ENCODE measurements around the gene NID1. TPM values are rescaled to one million over a fixed set of nuclear protein-coding genes. Genes with fewer than 3 reads are reported as not detected.
"Not testable (repeated sequence)": the region's sequence is repeated elsewhere in the genome, so short reads cannot be mapped to it uniquely, and the experiment has no call there.

Gene NID1
- total RNA-seq, 4 donors from 2014 or later, result 27.9 to 48.4 (median 32.3) TPM

- no peaks in the 10 kb centered on the region for H3K9me3 ChIP-seq
- H3K27me3 ChIP-seq, result no peaks in the 10 kb centered on the region
- H3K4me3 ChIP-seq, result no peak overlapping the region
- DNase-seq (ENCODE audit: low spot score in 2 of 2), result no peak
- H3K27ac ChIP-seq, result no peak overlapping the region
- H3K4me1 ChIP-seq, result peaks cover 16% of the 10 kb centered on the region
- WGBS, result 98% methylated on average over 3 of the region's 3 CpGs
- TF ChIP-seq, protein P1, sequence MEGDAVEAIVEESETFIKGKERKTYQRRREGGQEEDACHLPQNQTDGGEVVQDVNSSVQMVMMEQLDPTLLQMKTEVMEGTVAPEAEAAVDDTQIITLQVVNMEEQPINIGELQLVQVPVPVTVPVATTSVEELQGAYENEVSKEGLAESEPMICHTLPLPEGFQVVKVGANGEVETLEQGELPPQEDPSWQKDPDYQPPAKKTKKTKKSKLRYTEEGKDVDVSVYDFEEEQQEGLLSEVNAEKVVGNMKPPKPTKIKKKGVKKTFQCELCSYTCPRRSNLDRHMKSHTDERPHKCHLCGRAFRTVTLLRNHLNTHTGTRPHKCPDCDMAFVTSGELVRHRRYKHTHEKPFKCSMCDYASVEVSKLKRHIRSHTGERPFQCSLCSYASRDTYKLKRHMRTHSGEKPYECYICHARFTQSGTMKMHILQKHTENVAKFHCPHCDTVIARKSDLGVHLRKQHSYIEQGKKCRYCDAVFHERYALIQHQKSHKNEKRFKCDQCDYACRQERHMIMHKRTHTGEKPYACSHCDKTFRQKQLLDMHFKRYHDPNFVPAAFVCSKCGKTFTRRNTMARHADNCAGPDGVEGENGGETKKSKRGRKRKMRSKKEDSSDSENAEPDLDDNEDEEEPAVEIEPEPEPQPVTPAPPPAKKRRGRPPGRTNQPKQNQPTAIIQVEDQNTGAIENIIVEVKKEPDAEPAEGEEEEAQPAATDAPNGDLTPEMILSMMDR (IDR thresholded peaks at IDR 0.05), result no peak
- TF ChIP-seq EP300 (IDR thresholded peaks at IDR 0.05) (no peak), POLR2A (IDR thresholded peaks at IDR 0.05) (no peak), POLR2AphosphoS5 (IDR thresholded peaks at IDR 0.05) (no peak)
- peaks cover 5% of the 10 kb centered on the region for H3K36me3 ChIP-seq
Observed at GRCh38 chr1:236007781-236008180, 57.1 kb downstream of the NID1 start.

GRCh38 chr1:236003058-236003457 lies 61.8 kb downstream of the NID1 start:
- H3K4me3 ChIP-seq; H3K27me3 ChIP-seq; H3K9me3 ChIP-seq; DNase-seq (ENCODE audit: low spot score in 2 of 2); H3K27ac ChIP-seq; H3K36me3 ChIP-seq; H3K4me1 ChIP-seq: not testable (repeated sequence)
- 69% methylated on average over 9 of the region's 9 CpGs for WGBS

- Histone ChIP-seq H3K27me3 (no peaks in the 10 kb centered on the region), H3K36me3 (no peaks in the 10 kb centered on the region), H3K27ac (no peak overlapping the region), H3K4me3 (no peak overlapping the region), H3K9me3 (no peaks in the 10 kb centered on the region), H3K4me1 (peaks cover 6% of the 10 kb centered on the region)
- 92% methylated on average over 11 of the region's 11 CpGs for WGBS
- TF ChIP-seq POLR2AphosphoS5 (IDR thresholded peaks at IDR 0.05), result no peak
- TF ChIP-seq POLR2A (IDR thresholded peaks at IDR 0.05), result no peak
- no peak for TF ChIP-seq EP300 (IDR thresholded peaks at IDR 0.05)
- TF ChIP-seq, protein P1 (IDR thresholded peaks at IDR 0.05), result no peak
- DNase-seq (ENCODE audit: low spot score in 2 of 2), result no peak
Observed at GRCh38 chr1:236002572-236002971, 62.3 kb downstream of the NID1 start.

- no peak for DNase-seq (ENCODE audit: low spot score in 2 of 2)
- Histone ChIP-seq H3K4me3 (no peak overlapping the region), H3K27ac (no peak overlapping the region), H3K4me1 (peaks cover 6% of the 10 kb centered on the region), H3K9me3 (no peaks in the 10 kb centered on the region), H3K36me3 (no peaks in the 10 kb centered on the region), H3K27me3 (no peaks in the 10 kb centered on the region)
- WGBS, result 87% methylated on average over 7 of the region's 7 CpGs
- TF ChIP-seq EP300 (IDR thresholded peaks at IDR 0.05), result no peak
- no peak for TF ChIP-seq POLR2A (IDR thresholded peaks at IDR 0.05)
- TF ChIP-seq, protein P1 (IDR thresholded peaks at IDR 0.05), result no peak
- TF ChIP-seq POLR2AphosphoS5 (IDR thresholded peaks at IDR 0.05), result no peak
Observed at GRCh38 chr1:236002025-236002390, 62.9 kb downstream of the NID1 start.

DNA sequence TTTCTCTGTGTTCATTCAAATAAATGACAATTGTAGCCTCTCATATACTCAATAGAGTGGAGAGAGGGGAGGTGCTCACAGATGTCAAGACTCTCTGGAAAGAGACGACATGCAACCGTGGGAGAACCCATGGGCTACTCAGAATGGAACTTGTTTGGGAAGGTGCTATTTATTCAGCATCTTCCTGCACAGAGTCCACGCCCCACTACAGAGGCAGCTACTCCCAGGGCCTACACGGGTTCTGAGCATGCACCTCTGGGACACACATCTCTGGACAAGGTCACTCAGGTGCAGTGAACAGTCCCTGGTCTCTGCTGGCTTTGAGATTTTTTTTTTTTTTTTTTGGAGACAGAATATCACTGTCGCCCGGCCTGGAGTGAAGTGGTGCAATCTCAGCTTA lies 64.1 kb downstream of the NID1 start:
- no peak for DNase-seq (ENCODE audit: low spot score in 2 of 2)
- Histone ChIP-seq H3K27ac (no peak overlapping the region), H3K27me3 (no peaks in the 10 kb centered on the region), H3K4me3 (no peak overlapping the region), H3K4me1 (peaks cover 6% of the 10 kb centered on the region), H3K9me3 (no peaks in the 10 kb centered on the region), H3K36me3 (peaks cover 4% of the 10 kb centered on the region)
- WGBS, result 95% methylated on average over 6 of the region's 6 CpGs
- TF ChIP-seq POLR2AphosphoS5 (IDR thresholded peaks at IDR 0.05) (no peak), EP300 (IDR thresholded peaks at IDR 0.05) (no peak), POLR2A (IDR thresholded peaks at IDR 0.05) (no peak)
- TF ChIP-seq, protein P1 (IDR thresholded peaks at IDR 0.05), result no peak

DNA sequence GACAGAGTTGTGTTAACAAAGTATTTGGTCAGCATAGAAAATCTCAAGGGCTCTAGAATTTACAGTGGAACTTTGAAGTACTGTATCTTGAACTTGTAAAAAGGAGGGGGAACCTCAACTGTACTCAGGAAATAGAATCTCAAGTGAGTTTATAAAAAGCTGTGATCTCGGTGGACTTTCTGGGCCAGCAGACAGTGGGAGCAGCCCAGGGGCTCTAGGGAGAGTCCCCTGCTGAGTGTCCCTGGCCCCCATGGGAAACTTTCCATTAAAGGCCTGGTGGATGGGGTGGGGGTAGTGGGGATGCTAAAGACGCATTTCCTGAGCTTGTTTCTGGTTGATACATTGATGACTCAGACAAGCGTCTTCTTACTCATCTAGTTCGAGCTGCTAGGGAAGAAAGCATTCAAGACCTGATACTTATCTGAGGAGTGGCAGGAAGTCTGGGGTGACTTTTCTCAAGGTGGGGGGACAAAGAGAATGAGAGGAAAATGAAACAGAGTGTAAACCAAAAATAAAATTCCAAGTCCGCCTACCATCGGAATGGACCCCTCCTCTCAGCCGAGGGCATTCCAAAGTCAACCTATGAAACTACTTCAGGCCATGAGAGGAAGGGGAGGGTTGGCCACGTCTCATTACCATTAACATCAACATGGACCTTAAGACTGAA lies 65.5 kb downstream of the NID1 start:
- DNase-seq (ENCODE audit: low spot score in 2 of 2), result no peak
- WGBS, result 65% methylated on average over 8 of the region's 8 CpGs
- no peaks in the 10 kb centered on the region for H3K27me3 ChIP-seq
- TF ChIP-seq POLR2A (IDR thresholded peaks at IDR 0.05) (no peak), EP300 (IDR thresholded peaks at IDR 0.05) (no peak), POLR2AphosphoS5 (IDR thresholded peaks at IDR 0.05) (no peak)
- TF ChIP-seq, protein P1 (IDR thresholded peaks at IDR 0.05), result no peak
- peaks cover 6% of the 10 kb centered on the region for H3K4me1 ChIP-seq
- peak overlapping the region; percentile 25 for H3K27ac ChIP-seq
- no peak overlapping the region for H3K4me3 ChIP-seq
- H3K36me3 ChIP-seq, result peaks cover 4% of the 10 kb centered on the region
- no peaks in the 10 kb centered on the region for H3K9me3 ChIP-seq

Data from suprapubic skin (tissue), 4 donors.